GM23338 (cell line): Measurements from ENCODE around the gene ZNF451. TPM values are rescaled to one million over a fixed set of nuclear protein-coding genes. Genes with fewer than 3 reads are reported as not detected.

Source experiments
- ATAC-seq: fragments of 200-7000 bp; cut with Tn5 transposase; 3 replicates; pipeline ENCODE4 v1.9.1; 2020
- DNase-seq: peaks from one replicate; pipeline ENCODE4 v3.0.0-alpha.2; 2015; ENCODE audit warnings: low spot score
- H2AFZ ChIP-seq: fragments of 200-600 bp; sonication (generic); 2 replicates; pipeline ENCODE4 v1.8.0; 2016; ENCODE audit warnings: antibody characterized with exemption, mild to moderate bottlenecking, moderate library complexity
- H3F3A ChIP-seq: fragments of 200-600 bp; sonication (generic); replicated peaks from 2 replicates; pipeline ENCODE4 v1.8.0; 2017; ENCODE audit warnings: antibody characterized with exemption, mixed run types, low read depth
- H3K27ac ChIP-seq: fragments of 200-600 bp; sonication (generic); 2 replicates; pipeline ENCODE4 v1.6.1; 2016; ENCODE audit warnings: low read depth
- H3K27me3 ChIP-seq: fragments of 200-600 bp; sonication (generic); 2 replicates; pipeline ENCODE4 v1.8.0; 2016; ENCODE audit warnings: mild to moderate bottlenecking, mixed run types, moderate library complexity; ENCODE audit not compliant: insufficient read depth
- H3K36me3 ChIP-seq: fragments of 200-600 bp; sonication (generic); 2 replicates; pipeline ENCODE4 v1.8.0; 2016; ENCODE audit warnings: mild to moderate bottlenecking; ENCODE audit not compliant: insufficient read depth
- H3K4me1 ChIP-seq: fragments of 200-600 bp; sonication (generic); 2 replicates; pipeline ENCODE4 v1.8.0; 2016; ENCODE audit warnings: mild to moderate bottlenecking, moderate library complexity; ENCODE audit not compliant: insufficient read depth
- H3K4me2 ChIP-seq: fragments of 200-600 bp; sonication (generic); 2 replicates; pipeline ENCODE4 v1.7.1; 2017; ENCODE audit warnings: mixed run types
- H3K4me3 ChIP-seq: fragments of 200-600 bp; sonication (generic); 2 replicates; pipeline ENCODE4 v1.6.1; 2016; ENCODE audit warnings: mixed run types
- H3K79me2 ChIP-seq: fragments of 200-600 bp; sonication (generic); replicated peaks from 2 replicates; pipeline ENCODE4 v1.8.0; 2017; ENCODE audit warnings: mild to moderate bottlenecking; ENCODE audit not compliant: insufficient read depth
- H3K9me2 ChIP-seq: fragments of 200-600 bp; sonication (generic); 2 replicates; pipeline ENCODE4 v1.8.0; 2017; ENCODE audit not compliant: insufficient read depth
- H4K20me1 ChIP-seq: fragments of 200-600 bp; sonication (generic); replicated peaks from 2 replicates; pipeline ENCODE4 v1.8.0; 2017; ENCODE audit warnings: mild to moderate bottlenecking; ENCODE audit not compliant: insufficient read depth
- H3K27ac Mint-ChIP-seq: 2 replicates; pipeline ENCODE4 v1.8.0; 2020; ENCODE audit warnings: inconsistent platforms, mild to moderate bottlenecking, moderate library complexity, mixed read lengths
- H3K27me3 Mint-ChIP-seq: 3 replicates; pipeline ENCODE4 v1.8.0; 2022; ENCODE audit warnings: low read depth, mild to moderate bottlenecking, moderate library complexity, mixed read lengths, inconsistent platforms; ENCODE audit not compliant: insufficient read depth, poor library complexity
- H3K36me3 Mint-ChIP-seq: 3 replicates; pipeline ENCODE4 v1.8.0; 2021; ENCODE audit warnings: low read depth, mild to moderate bottlenecking, inconsistent platforms, moderate library complexity, mixed read lengths
- H3K4me1 Mint-ChIP-seq: 3 replicates; pipeline ENCODE4 v1.8.0; 2020; ENCODE audit warnings: mild to moderate bottlenecking, inconsistent platforms, mixed read lengths
- H3K4me3 Mint-ChIP-seq: 3 replicates; pipeline ENCODE4 v1.8.0; 2021; ENCODE audit warnings: moderate library complexity, mild to moderate bottlenecking, inconsistent platforms, mixed read lengths
- H3K9me3 Mint-ChIP-seq: 3 replicates; pipeline ENCODE4 v1.8.0; 2020; ENCODE audit warnings: moderate library complexity, mild to moderate bottlenecking, inconsistent platforms, mixed read lengths
- CTCF ChIP-seq, 2 experiments: fragments of 200-600 bp in 1 of 2; sonication (generic) in 1 of 2; conservative IDR thresholded peaks; 2 replicates each; pipeline versions ENCODE4 v1.5.1 to v1.6.1; 2016 to 2017; ENCODE audit warnings: antibody characterized with exemption in 2 of 2, low read depth in 2 of 2, mild to moderate bottlenecking in 2 of 2, moderate library complexity in 1 of 2
- ETS1 ChIP-seq: IDR thresholded peaks from 2 replicates; pipeline ENCODE4 v1.6.1; 2016; ENCODE audit warnings: antibody characterized with exemption
- EZH2 ChIP-seq: fragments of 200-600 bp; sonication (generic); IDR thresholded peaks from one replicate; pipeline ENCODE4 v1.8.0; 2017; ENCODE audit warnings: antibody characterized with exemption, mild to moderate bottlenecking, low read depth; ENCODE audit not compliant: unreplicated experiment
- EZH2phosphoT487 ChIP-seq: fragments of 200-600 bp; sonication (generic); IDR thresholded peaks from one replicate; pipeline ENCODE4 v1.8.1; 2018; ENCODE audit warnings: antibody characterized with exemption; ENCODE audit not compliant: unreplicated experiment
- JUNB ChIP-seq: IDR thresholded peaks from one replicate; pipeline ENCODE4 v1.6.1; 2016; ENCODE audit warnings: antibody characterized with exemption; ENCODE audit not compliant: unreplicated experiment
- NANOG ChIP-seq: IDR thresholded peaks from 2 replicates; pipeline ENCODE4 v1.6.1; 2016; ENCODE audit warnings: antibody characterized with exemption, borderline replicate concordance
- POLR2AphosphoS5 ChIP-seq: IDR thresholded peaks from 2 replicates; pipeline ENCODE4 v1.6.1; 2016; ENCODE audit warnings: antibody characterized with exemption, low read depth
- REST ChIP-seq: IDR thresholded peaks from one replicate; pipeline ENCODE4 v1.6.1; 2018; ENCODE audit warnings: antibody characterized with exemption; ENCODE audit not compliant: unreplicated experiment
- ZNF114 ChIP-seq: fragments of 250-450 bp; sonication (Bioruptor Pico); IDR thresholded peaks from 2 replicates; pipeline ENCODE4 v1.5.0; 2020; ENCODE audit warnings: mild to moderate bottlenecking, moderate library complexity
- ZNF331 ChIP-seq: fragments of 250-450 bp; sonication (Bioruptor Pico); IDR thresholded peaks from 2 replicates; pipeline ENCODE4 v1.5.0; 2020; ENCODE audit warnings: low read depth, mild to moderate bottlenecking, moderate library complexity
- ZNF462 ChIP-seq: fragments of 250-450 bp; sonication (Bioruptor Pico); IDR thresholded peaks from 2 replicates; pipeline ENCODE4 v1.5.0; 2020; ENCODE audit warnings: mild to moderate bottlenecking, moderate library complexity
- polyA plus RNA-seq: library from polyadenylated mRNA; unstranded; fragments of >200 nt; fragmentation: Nextera tagmentation; extraction: Ambion mirVana; gene quantifications from 2 replicates; pipeline ENCODE4 v1.2.1, GENCODE V29; 2016
- total RNA-seq: library from RNA; depleted of rRNA; stranded (reverse); fragments of >200 nt; shearing (Covaris generic); gene quantifications from 2 replicates; pipeline ENCODE4 v1.2.3, GENCODE V29; 2014

The ZNF451 gene
- total and polyA plus RNA-seq, 2 experiments from 2014 or later: 44.8 to 54.1 TPM

GRCh38 chr6:57048577-57048976 is 41.4 kb upstream of the ZNF451 start (continued):
- TF ChIP-seq ZNF462 (CRISPR knock-in tag): no peak
- TF ChIP-seq ZNF114 (CRISPR knock-in tag): no peak
- no peak for TF ChIP-seq JUNB
- TF ChIP-seq EZH2phosphoT487: no peak

- Histone ChIP-seq H4K20me1 (0 out of 2 replicates have a peak, but pooled peaks cover 3% of the 10 kb centered on the region), H3K9me2 (no peaks in the 10 kb centered on the region), H3K27ac (no peak overlapping the region), H2AFZ (no peak overlapping the region), H3K36me3 (no peaks in the 10 kb centered on the region; the same call in 1 of the 2 replicates), H3K79me2 (no peaks in the 10 kb centered on the region), H3K4me1 (no peaks in the 10 kb centered on the region), H3K27me3 (no peaks in the 10 kb centered on the region), H3K4me2 (no peak overlapping the region), H3K4me3 (no peak overlapping the region), H3F3A (no peaks in the 10 kb centered on the region)
- H3K27me3 Mint-ChIP-seq: peaks cover 2% of the 10 kb centered on the region
- ATAC-seq (peak; percentile 55), DNase-seq (no peak)
- H3K9me3 Mint-ChIP-seq: no peaks in the 10 kb centered on the region
- no peak overlapping the region for H3K4me3 Mint-ChIP-seq
- H3K27ac Mint-ChIP-seq: no peak overlapping the region
- H3K36me3 Mint-ChIP-seq: peaks cover 19% of the 10 kb centered on the region; the same call in 2 of the 3 replicates
- no peaks in the 10 kb centered on the region for H3K4me1 Mint-ChIP-seq
- TF ChIP-seq EZH2phosphoT487: no peak
- TF ChIP-seq NANOG: no peak
- no peak for TF ChIP-seq ETS1
- TF ChIP-seq POLR2AphosphoS5: no peak
- no peak for TF ChIP-seq REST
- no peak for TF ChIP-seq EZH2
- no peak for TF ChIP-seq ZNF331 (CRISPR knock-in tag)
- no peak for TF ChIP-seq ZNF114 (CRISPR knock-in tag)
- TF ChIP-seq JUNB: no peak
- TF ChIP-seq CTCF (conservative IDR thresholded peaks at IDR 0.05; ENCODE audit: low read depth in 2 of 2): no peak
These were observed 26.1 kb upstream of the ZNF451 start for GRCh38 chr6:57063847-57064246.
